K562 (cell line): ENCODE results near the gene KCTD1.

ENCODE experiments used
- CEBPB ChIP-seq: fragments of 450-650 bp; IDR thresholded peaks from 2 replicates; pipeline ENCODE4 v1.6.1; 2016; ENCODE audit warnings: missing genetic modification characterization, missing compliant biosample characterization
- CREB1 ChIP-seq, 2 experiments: sonication (generic) in 1 of 2; formaldehyde crosslinking in 1 of 2; IDR thresholded peaks; 2 replicates each; pipeline versions ENCODE4 v1.6.1 to v1.8.0; 2012 to 2022; ENCODE audit warnings: inconsistent platforms in 1 of 2, mild to moderate bottlenecking in 1 of 2, missing genetic modification reagents in 1 of 2, moderate library complexity in 1 of 2
- KLF10 ChIP-seq: fragments of 250-450 bp; sonication (Bioruptor Pico); IDR thresholded peaks from 2 replicates; pipeline ENCODE4 v1.6.1; 2021; ENCODE audit warnings: matching md5 sums
- NFE2 ChIP-seq: IDR thresholded peaks from 2 replicates; pipeline ENCODE4 v1.6.1; 2014; ENCODE audit warnings: antibody characterized with exemption, low read depth
- POLR2A ChIP-seq: fragments of 450-650 bp; conservative IDR thresholded peaks from 2 replicates; pipeline ENCODE4 v1.6.1; 2016
- RCOR1 ChIP-seq, 2 experiments: IDR thresholded peaks; 2 replicates each; pipeline ENCODE4 v1.6.1; 2012; ENCODE audit warnings: low read depth in 2 of 2, low read length in 2 of 2, borderline replicate concordance in 1 of 2, improper control_type of control experiment in 1 of 2
- SIN3A ChIP-seq, 2 experiments: fragments of 150-350 bp in 1 of 2; IDR thresholded peaks; 2 replicates each; pipeline ENCODE4 v1.6.1; 2011 to 2016; ENCODE audit warnings: borderline replicate concordance in 2 of 2, low read depth in 2 of 2, low read length in 2 of 2, mild to moderate bottlenecking in 2 of 2, moderate library complexity in 2 of 2; ENCODE audit not compliant: control insufficient read depth in 1 of 2
- SMAD3 ChIP-seq: fragments of 450-650 bp; formaldehyde crosslinking; conservative IDR thresholded peaks from 2 replicates; pipeline ENCODE4 v1.4.0; 2020; ENCODE audit warnings: mild to moderate bottlenecking
- TGIF2 ChIP-seq: sonication (generic); formaldehyde crosslinking; IDR thresholded peaks from 2 replicates; pipeline ENCODE4 v1.8.1; 2022; ENCODE audit warnings: mild to moderate bottlenecking, missing genetic modification reagents, moderate library complexity
- ZNF175 ChIP-seq: fragments of 200-800 bp; sonication (Bioruptor generic); IDR thresholded peaks from 2 replicates; pipeline ENCODE4 v1.6.1; 2016; ENCODE audit warnings: low read depth, mild to moderate bottlenecking, missing genetic modification characterization, missing compliant biosample characterization
- ZNF232 ChIP-seq: sonication (generic); formaldehyde crosslinking; IDR thresholded peaks from 2 replicates; pipeline ENCODE4 v1.8.0; 2022; ENCODE audit warnings: mild to moderate bottlenecking, missing genetic modification reagents
- TF ChIP-seq, protein P1 (sequence below): fragments of 250-450 bp; sonication (Bioruptor Pico); IDR thresholded peaks from 2 replicates; pipeline ENCODE4 v1.5.1; 2021; ENCODE audit warnings: mild to moderate bottlenecking
- TF ChIP-seq, protein P2 (sequence below): sonication (generic); formaldehyde crosslinking; IDR thresholded peaks from 2 replicates; pipeline ENCODE4 v1.8.0; 2022; ENCODE audit warnings: mild to moderate bottlenecking, missing genetic modification reagents, borderline replicate concordance
- TF ChIP-seq, protein P3 (sequence below), 3 experiments: IDR thresholded peaks in 2 of 3; conservative IDR thresholded peaks in 1 of 3; 2 replicates each; pipeline ENCODE4 v1.5.1; 2011 to 2012; ENCODE audit warnings: low read length in 3 of 3, mild to moderate bottlenecking in 3 of 3, control low read depth in 2 of 3, improper control_type of control experiment in 1 of 3, inconsistent platforms in 1 of 3, low read depth in 1 of 3, mixed read lengths in 1 of 3, moderate library complexity in 1 of 3; ENCODE audit not compliant: insufficient read depth in 2 of 3

DNA sequence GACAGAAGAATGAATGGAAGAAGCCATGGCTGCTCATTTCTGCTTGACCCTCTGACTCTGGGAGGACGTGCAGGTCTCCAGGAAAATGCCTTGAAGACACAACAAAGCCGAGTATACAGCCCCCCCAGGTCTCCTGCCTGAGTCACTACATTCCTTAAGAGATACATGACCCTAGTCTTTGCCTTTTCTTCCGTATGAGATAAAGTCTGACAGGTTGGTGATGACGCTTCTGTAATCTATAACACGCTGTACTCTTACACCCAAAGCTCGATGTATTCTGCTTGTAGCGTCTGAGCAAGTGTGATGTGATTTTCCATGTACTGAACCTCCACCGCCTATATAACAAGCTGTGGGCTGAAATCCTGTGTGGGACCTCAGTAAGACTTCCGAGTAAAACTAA is 77.3 kb downstream of the KCTD1 start:
- TF ChIP-seq SIN3A (IDR thresholded peaks at IDR 0.05; ENCODE audit: borderline replicate concordance in 2 of 2, control insufficient read depth in 1 of 2, low read depth in 2 of 2, low read length in 2 of 2) (no peak), ZNF175 (CRISPR knock-in tag) (no peak), CEBPB (no peak), RCOR1 (IDR thresholded peaks at IDR 0.05; ENCODE audit: borderline replicate concordance in 1 of 2, low read depth in 2 of 2, low read length in 2 of 2) (no peak), ZNF232 (no peak), KLF10 (CRISPR knock-in tag) (no peak), POLR2A (no peak), NFE2 (no peak), CREB1 (IDR thresholded peaks at IDR 0.05) (no peak), CREB1 (CRISPR knock-in tag; IDR thresholded peaks at IDR 0.05) (no peak), SMAD3 (CRISPR knock-in tag) (no peak), TGIF2 (CRISPR knock-in tag) (no peak)
- TF ChIP-seq, protein P1, sequence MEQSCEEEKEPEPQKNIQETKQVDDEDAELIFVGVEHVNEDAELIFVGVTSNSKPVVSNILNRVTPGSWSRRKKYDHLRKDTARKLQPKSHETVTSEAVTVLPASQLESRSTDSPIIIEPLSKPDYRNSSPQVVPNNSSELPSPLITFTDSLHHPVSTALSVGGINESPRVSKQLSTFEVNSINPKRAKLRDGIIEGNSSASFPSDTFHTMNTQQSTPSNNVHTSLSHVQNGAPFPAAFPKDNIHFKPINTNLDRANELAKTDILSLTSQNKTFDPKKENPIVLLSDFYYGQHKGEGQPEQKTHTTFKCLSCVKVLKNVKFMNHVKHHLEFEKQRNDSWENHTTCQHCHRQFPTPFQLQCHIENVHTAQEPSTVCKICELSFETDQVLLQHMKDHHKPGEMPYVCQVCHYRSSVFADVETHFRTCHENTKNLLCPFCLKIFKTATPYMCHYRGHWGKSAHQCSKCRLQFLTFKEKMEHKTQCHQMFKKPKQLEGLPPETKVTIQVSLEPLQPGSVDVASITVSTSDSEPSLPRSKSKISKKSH (CRISPR knock-in tag), result no peak
- TF ChIP-seq, protein P2, sequence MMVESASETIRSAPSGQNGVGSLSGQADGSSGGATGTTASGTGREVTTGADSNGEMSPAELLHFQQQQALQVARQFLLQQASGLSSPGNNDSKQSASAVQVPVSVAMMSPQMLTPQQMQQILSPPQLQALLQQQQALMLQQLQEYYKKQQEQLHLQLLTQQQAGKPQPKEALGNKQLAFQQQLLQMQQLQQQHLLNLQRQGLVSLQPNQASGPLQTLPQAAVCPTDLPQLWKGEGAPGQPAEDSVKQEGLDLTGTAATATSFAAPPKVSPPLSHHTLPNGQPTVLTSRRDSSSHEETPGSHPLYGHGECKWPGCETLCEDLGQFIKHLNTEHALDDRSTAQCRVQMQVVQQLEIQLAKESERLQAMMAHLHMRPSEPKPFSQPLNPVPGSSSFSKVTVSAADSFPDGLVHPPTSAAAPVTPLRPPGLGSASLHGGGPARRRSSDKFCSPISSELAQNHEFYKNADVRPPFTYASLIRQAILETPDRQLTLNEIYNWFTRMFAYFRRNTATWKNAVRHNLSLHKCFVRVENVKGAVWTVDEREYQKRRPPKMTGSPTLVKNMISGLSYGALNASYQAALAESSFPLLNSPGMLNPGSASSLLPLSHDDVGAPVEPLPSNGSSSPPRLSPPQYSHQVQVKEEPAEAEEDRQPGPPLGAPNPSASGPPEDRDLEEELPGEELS (CRISPR knock-in tag), result no peak
- TF ChIP-seq, protein P3, sequence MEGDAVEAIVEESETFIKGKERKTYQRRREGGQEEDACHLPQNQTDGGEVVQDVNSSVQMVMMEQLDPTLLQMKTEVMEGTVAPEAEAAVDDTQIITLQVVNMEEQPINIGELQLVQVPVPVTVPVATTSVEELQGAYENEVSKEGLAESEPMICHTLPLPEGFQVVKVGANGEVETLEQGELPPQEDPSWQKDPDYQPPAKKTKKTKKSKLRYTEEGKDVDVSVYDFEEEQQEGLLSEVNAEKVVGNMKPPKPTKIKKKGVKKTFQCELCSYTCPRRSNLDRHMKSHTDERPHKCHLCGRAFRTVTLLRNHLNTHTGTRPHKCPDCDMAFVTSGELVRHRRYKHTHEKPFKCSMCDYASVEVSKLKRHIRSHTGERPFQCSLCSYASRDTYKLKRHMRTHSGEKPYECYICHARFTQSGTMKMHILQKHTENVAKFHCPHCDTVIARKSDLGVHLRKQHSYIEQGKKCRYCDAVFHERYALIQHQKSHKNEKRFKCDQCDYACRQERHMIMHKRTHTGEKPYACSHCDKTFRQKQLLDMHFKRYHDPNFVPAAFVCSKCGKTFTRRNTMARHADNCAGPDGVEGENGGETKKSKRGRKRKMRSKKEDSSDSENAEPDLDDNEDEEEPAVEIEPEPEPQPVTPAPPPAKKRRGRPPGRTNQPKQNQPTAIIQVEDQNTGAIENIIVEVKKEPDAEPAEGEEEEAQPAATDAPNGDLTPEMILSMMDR (IDR thresholded peaks at IDR 0.05 in 2 of 3, conservative IDR thresholded peaks at IDR 0.05 in 1 of 3; ENCODE audit: insufficient read depth in 2 of 3, low read depth in 1 of 3, low read length in 3 of 3), result no peak
